HEK293 (cell line): Measurements from ENCODE around the gene PIGL.

ENCODE experiments used
- BCL11A ChIP-seq: fragments of 450-650 bp; formaldehyde crosslinking; IDR thresholded peaks from 2 replicates; pipeline ENCODE4 v1.5.1; 2016; ENCODE audit warnings: low read depth, missing biosample characterization, missing genetic modification characterization
- GLIS2 ChIP-seq: fragments of 450-650 bp; formaldehyde crosslinking; IDR thresholded peaks from 2 replicates; pipeline ENCODE4 v1.5.1; 2016; ENCODE audit warnings: missing biosample characterization, missing genetic modification characterization
- KLF9 ChIP-seq: fragments of 450-650 bp; formaldehyde crosslinking; IDR thresholded peaks from 2 replicates; pipeline ENCODE4 v1.5.1; 2016; ENCODE audit warnings: missing biosample characterization, missing genetic modification characterization, low read depth
- PRDM1 ChIP-seq: fragments of 450-650 bp; formaldehyde crosslinking; IDR thresholded peaks from 2 replicates; pipeline ENCODE4; 2016; ENCODE audit warnings: missing biosample characterization, missing genetic modification characterization
- SP2 ChIP-seq: fragments of 450-650 bp; formaldehyde crosslinking; IDR thresholded peaks from 2 replicates; pipeline ENCODE4 v1.5.1; 2016; ENCODE audit warnings: missing biosample characterization, missing genetic modification characterization
- SP3 ChIP-seq: fragments of 450-650 bp; formaldehyde crosslinking; IDR thresholded peaks from 2 replicates; pipeline ENCODE4 v1.5.1; 2016; ENCODE audit warnings: missing biosample characterization, missing genetic modification characterization
- ZBTB20 ChIP-seq: fragments of 450-650 bp; formaldehyde crosslinking; IDR thresholded peaks from 2 replicates; pipeline ENCODE4 v1.5.1; 2016; ENCODE audit warnings: missing biosample characterization, missing genetic modification characterization
- ZFHX2 ChIP-seq: fragments of 450-650 bp; formaldehyde crosslinking; conservative IDR thresholded peaks from 2 replicates; pipeline ENCODE4 v1.5.1; 2016; ENCODE audit warnings: missing biosample characterization, missing genetic modification characterization
- ZIC2 ChIP-seq: fragments of 450-650 bp; formaldehyde crosslinking; IDR thresholded peaks from 2 replicates; pipeline ENCODE4 v1.5.1; 2016; ENCODE audit warnings: missing biosample characterization, missing genetic modification characterization
- ZNF174 ChIP-seq: fragments of 450-650 bp; formaldehyde crosslinking; IDR thresholded peaks from 2 replicates; pipeline ENCODE4 v1.5.0; 2017; ENCODE audit warnings: missing biosample characterization, mild to moderate bottlenecking, missing genetic modification characterization
- ZNF2 ChIP-seq: fragments of 450-650 bp; formaldehyde crosslinking; IDR thresholded peaks from 2 replicates; pipeline ENCODE4 v1.5.1; 2016; ENCODE audit warnings: missing biosample characterization, missing genetic modification characterization
- ZNF341 ChIP-seq: fragments of 450-650 bp; formaldehyde crosslinking; IDR thresholded peaks from 2 replicates; pipeline ENCODE4; 2016; ENCODE audit warnings: low read depth, missing biosample characterization, missing genetic modification characterization
- ZNF394 ChIP-seq: fragments of 450-650 bp; formaldehyde crosslinking; IDR thresholded peaks from 2 replicates; pipeline ENCODE4 v1.5.1; 2016; ENCODE audit warnings: missing biosample characterization, missing genetic modification characterization, mild to moderate bottlenecking, moderate library complexity, borderline replicate concordance
- ZNF501 ChIP-seq: fragments of 450-650 bp; formaldehyde crosslinking; IDR thresholded peaks from 2 replicates; pipeline ENCODE4 v1.5.1; 2016; ENCODE audit warnings: missing biosample characterization, missing genetic modification characterization
- ZNF521 ChIP-seq: fragments of 450-650 bp; formaldehyde crosslinking; IDR thresholded peaks from 2 replicates; pipeline ENCODE4 v1.5.1; 2017; ENCODE audit warnings: missing biosample characterization, mild to moderate bottlenecking, missing genetic modification characterization
- ZNF530 ChIP-seq: fragments of 450-650 bp; formaldehyde crosslinking; IDR thresholded peaks from 2 replicates; pipeline ENCODE4 v1.5.1; 2016; ENCODE audit warnings: low read depth, missing biosample characterization, missing genetic modification characterization
- ZNF560 ChIP-seq: fragments of 450-650 bp; formaldehyde crosslinking; IDR thresholded peaks from 2 replicates; pipeline ENCODE4 v1.5.1; 2017; ENCODE audit warnings: missing biosample characterization, missing genetic modification characterization, borderline replicate concordance
- ZNF654 ChIP-seq: fragments of 450-650 bp; formaldehyde crosslinking; IDR thresholded peaks from 2 replicates; pipeline ENCODE4 v1.5.1; 2016; ENCODE audit warnings: low read depth, missing biosample characterization, missing genetic modification characterization
- ZNF707 ChIP-seq: fragments of 450-650 bp; formaldehyde crosslinking; IDR thresholded peaks from 2 replicates; pipeline ENCODE4 v1.5.1; 2016; ENCODE audit warnings: missing biosample characterization, missing genetic modification characterization
- ZNF76 ChIP-seq: fragments of 450-650 bp; formaldehyde crosslinking; IDR thresholded peaks from 2 replicates; pipeline ENCODE4; 2016; ENCODE audit warnings: low read depth, missing biosample characterization, missing genetic modification characterization, borderline replicate concordance
- ZNF777 ChIP-seq: fragments of 450-650 bp; formaldehyde crosslinking; IDR thresholded peaks from 2 replicates; pipeline ENCODE4 v1.5.1; 2017; ENCODE audit warnings: missing biosample characterization, missing genetic modification characterization, borderline replicate concordance
- ZNF791 ChIP-seq: fragments of 450-650 bp; formaldehyde crosslinking; IDR thresholded peaks from 2 replicates; pipeline ENCODE4 v1.5.1; 2016; ENCODE audit warnings: missing biosample characterization, missing genetic modification characterization
- ZNF837 ChIP-seq: fragments of 450-650 bp; formaldehyde crosslinking; IDR thresholded peaks from 2 replicates; pipeline ENCODE4 v1.5.1; 2016; ENCODE audit warnings: missing biosample characterization, missing genetic modification characterization
- TF ChIP-seq, protein P1 (sequence below): fragments of 450-650 bp; IDR thresholded peaks from 2 replicates; pipeline ENCODE4 v1.5.1; 2018; ENCODE audit warnings: missing biosample characterization, mild to moderate bottlenecking, missing genetic modification characterization
- TF ChIP-seq, protein P2 (sequence below): IDR thresholded peaks from 2 replicates; pipeline ENCODE4 v1.6.1; 2011; ENCODE audit warnings: mild to moderate bottlenecking, low read depth, low read length, borderline replicate concordance
- TF ChIP-seq, protein P3 (sequence below): fragments of 450-650 bp; formaldehyde crosslinking; IDR thresholded peaks from 2 replicates; pipeline ENCODE4 v1.5.0; 2017; ENCODE audit warnings: missing biosample characterization, missing genetic modification characterization, borderline replicate concordance
- TF ChIP-seq, protein P4 (sequence below): fragments of 450-650 bp; formaldehyde crosslinking; IDR thresholded peaks from 2 replicates; pipeline ENCODE4 v1.5.1; 2016; ENCODE audit warnings: missing biosample characterization, missing genetic modification characterization

PIGL gene

DNA sequence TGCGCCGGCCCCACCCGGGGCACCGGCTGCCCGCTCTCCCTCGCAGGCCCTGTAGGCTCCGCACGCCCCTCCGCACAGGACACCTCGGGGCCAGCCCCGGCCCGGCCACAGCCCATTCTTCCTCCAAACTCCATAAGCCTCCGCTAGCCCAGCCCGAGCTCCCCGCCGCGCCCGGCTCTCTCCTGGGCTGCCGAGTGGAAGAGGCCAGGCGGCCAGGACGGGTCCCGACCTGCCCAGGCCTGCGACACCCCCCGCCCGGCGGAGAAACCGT, 2.1 kb upstream of the PIGL start (continued):
- TF ChIP-seq, protein P1, sequence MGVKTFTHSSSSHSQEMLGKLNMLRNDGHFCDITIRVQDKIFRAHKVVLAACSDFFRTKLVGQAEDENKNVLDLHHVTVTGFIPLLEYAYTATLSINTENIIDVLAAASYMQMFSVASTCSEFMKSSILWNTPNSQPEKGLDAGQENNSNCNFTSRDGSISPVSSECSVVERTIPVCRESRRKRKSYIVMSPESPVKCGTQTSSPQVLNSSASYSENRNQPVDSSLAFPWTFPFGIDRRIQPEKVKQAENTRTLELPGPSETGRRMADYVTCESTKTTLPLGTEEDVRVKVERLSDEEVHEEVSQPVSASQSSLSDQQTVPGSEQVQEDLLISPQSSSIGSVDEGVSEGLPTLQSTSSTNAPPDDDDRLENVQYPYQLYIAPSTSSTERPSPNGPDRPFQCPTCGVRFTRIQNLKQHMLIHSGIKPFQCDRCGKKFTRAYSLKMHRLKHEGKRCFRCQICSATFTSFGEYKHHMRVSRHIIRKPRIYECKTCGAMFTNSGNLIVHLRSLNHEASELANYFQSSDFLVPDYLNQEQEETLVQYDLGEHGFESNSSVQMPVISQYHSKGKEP (tag by site-specific recombination) = no peak
- TF ChIP-seq ZIC2 (tag by site-specific recombination) (peak; percentile 47), GLIS2 (tag by site-specific recombination) (peak; percentile 65), ZNF560 (no peak), ZNF777 (tag by site-specific recombination) (no peak; the same call in 1 of the 2 replicates), ZNF501 (tag by site-specific recombination) (peak; percentile 71; the same call in 1 of the 2 replicates), ZBTB20 (tag by site-specific recombination) (peak; percentile 85), ZNF394 (tag by site-specific recombination) (no peak), BCL11A (tag by site-specific recombination) (no peak), KLF9 (0 out of 2 replicates have a peak, but pooled peaks have one; percentile 15), ZNF2 (tag by site-specific recombination) (0 out of 2 replicates have a peak, but pooled peaks have one; percentile 23), ZNF837 (no peak), SP2 (tag by site-specific recombination) (no peak), SP3 (tag by site-specific recombination) (no peak), ZNF76 (peak; percentile 22; the same call in 1 of the 2 replicates), ZNF707 (tag by site-specific recombination) (no peak), PRDM1 (no peak), ZNF654 (tag by site-specific recombination) (no peak), ZNF521 (tag by site-specific recombination) (no peak), ZNF530 (tag by site-specific recombination) (no peak), ZNF341 (no peak), ZFHX2 (tag by site-specific recombination) (no peak), ZNF174 (tag by site-specific recombination) (no peak), ZNF791 (tag by site-specific recombination) (no peak)
- TF ChIP-seq, protein P2, sequence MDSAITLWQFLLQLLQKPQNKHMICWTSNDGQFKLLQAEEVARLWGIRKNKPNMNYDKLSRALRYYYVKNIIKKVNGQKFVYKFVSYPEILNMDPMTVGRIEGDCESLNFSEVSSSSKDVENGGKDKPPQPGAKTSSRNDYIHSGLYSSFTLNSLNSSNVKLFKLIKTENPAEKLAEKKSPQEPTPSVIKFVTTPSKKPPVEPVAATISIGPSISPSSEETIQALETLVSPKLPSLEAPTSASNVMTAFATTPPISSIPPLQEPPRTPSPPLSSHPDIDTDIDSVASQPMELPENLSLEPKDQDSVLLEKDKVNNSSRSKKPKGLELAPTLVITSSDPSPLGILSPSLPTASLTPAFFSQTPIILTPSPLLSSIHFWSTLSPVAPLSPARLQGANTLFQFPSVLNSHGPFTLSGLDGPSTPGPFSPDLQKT = no peak
- TF ChIP-seq, protein P3, sequence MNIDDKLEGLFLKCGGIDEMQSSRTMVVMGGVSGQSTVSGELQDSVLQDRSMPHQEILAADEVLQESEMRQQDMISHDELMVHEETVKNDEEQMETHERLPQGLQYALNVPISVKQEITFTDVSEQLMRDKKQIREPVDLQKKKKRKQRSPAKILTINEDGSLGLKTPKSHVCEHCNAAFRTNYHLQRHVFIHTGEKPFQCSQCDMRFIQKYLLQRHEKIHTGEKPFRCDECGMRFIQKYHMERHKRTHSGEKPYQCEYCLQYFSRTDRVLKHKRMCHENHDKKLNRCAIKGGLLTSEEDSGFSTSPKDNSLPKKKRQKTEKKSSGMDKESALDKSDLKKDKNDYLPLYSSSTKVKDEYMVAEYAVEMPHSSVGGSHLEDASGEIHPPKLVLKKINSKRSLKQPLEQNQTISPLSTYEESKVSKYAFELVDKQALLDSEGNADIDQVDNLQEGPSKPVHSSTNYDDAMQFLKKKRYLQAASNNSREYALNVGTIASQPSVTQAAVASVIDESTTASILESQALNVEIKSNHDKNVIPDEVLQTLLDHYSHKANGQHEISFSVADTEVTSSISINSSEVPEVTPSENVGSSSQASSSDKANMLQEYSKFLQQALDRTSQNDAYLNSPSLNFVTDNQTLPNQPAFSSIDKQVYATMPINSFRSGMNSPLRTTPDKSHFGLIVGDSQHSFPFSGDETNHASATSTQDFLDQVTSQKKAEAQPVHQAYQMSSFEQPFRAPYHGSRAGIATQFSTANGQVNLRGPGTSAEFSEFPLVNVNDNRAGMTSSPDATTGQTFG (tag by site-specific recombination) = no peak
- TF ChIP-seq, protein P4, sequence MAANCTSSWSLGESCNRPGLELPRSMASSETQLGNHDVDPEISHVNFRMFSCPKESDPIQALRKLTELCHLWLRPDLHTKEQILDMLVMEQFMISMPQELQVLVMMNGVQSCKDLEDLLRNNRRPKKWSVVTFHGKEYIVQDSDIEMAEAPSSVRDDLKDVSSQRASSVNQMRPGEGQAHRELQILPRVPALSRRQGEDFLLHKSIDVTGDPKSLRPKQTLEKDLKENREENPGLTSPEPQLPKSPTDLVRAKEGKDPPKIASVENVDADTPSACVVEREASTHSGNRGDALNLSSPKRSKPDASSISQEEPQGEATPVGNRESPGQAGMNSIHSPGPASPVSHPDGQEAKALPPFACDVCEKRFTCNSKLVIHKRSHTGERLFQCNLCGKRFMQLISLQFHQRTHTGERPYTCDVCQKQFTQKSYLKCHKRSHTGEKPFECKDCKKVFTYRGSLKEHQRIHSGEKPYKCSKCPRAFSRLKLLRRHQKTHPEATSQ (tag by site-specific recombination) = no peak
